B cell (primary cell): ENCODE results near the gene LSM6.

Source experiments
- CTCF ChIP-seq: fragments of 200-600 bp; IDR thresholded peaks from one replicate; pipeline ENCODE4 v1.8.0; 2022; ENCODE audit warnings: antibody characterized with exemption, mild to moderate bottlenecking
- EZH2 ChIP-seq: IDR thresholded peaks from 2 replicates; pipeline ENCODE4 v1.6.1; 2012; ENCODE audit warnings: borderline replicate concordance, low read depth, mild to moderate bottlenecking, moderate library complexity, low read length; ENCODE audit not compliant: insufficient read depth, poor library complexity, severe bottlenecking

GRCh38 chr4:146186596-146186995 lies 11.1 kb downstream of the LSM6 start:
- TF ChIP-seq CTCF (no peak), EZH2 (no peak)
